Neural progenitor cell (in vitro differentiated cells): ENCODE results near the gene SHISAL1.

Experiments used
- EZH2 ChIP-seq: fragments of 200-600 bp; sonication (generic); IDR thresholded peaks from 2 replicates; pipeline ENCODE4 v1.6.1; 2017; ENCODE audit warnings: antibody characterized with exemption, mild to moderate bottlenecking, moderate library complexity
- EZH2phosphoT487 ChIP-seq: fragments of 200-600 bp; sonication (generic); IDR thresholded peaks from 2 replicates; pipeline ENCODE4 v1.6.1; 2017; ENCODE audit warnings: antibody characterized with exemption
- TF ChIP-seq, protein P1 (sequence below): fragments of 200-600 bp; sonication (generic); IDR thresholded peaks from 2 replicates; pipeline ENCODE4 v1.5.1; 2017; ENCODE audit warnings: antibody characterized with exemption, mild to moderate bottlenecking

GRCh38 chr22:44338177-44338810 is 25.5 kb upstream of the SHISAL1 start:
- TF ChIP-seq EZH2 (no peak), EZH2phosphoT487 (no peak)
- TF ChIP-seq, protein P1, sequence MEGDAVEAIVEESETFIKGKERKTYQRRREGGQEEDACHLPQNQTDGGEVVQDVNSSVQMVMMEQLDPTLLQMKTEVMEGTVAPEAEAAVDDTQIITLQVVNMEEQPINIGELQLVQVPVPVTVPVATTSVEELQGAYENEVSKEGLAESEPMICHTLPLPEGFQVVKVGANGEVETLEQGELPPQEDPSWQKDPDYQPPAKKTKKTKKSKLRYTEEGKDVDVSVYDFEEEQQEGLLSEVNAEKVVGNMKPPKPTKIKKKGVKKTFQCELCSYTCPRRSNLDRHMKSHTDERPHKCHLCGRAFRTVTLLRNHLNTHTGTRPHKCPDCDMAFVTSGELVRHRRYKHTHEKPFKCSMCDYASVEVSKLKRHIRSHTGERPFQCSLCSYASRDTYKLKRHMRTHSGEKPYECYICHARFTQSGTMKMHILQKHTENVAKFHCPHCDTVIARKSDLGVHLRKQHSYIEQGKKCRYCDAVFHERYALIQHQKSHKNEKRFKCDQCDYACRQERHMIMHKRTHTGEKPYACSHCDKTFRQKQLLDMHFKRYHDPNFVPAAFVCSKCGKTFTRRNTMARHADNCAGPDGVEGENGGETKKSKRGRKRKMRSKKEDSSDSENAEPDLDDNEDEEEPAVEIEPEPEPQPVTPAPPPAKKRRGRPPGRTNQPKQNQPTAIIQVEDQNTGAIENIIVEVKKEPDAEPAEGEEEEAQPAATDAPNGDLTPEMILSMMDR = no peak
